A204.1 (cell line): ENCODE results near the gene ABCF2.

Experiments
- FAIRE-seq: peaks from 2 replicates; lab custom pipeline; 2012; peaks lifted over from hg19 to GRCh38; lab: Jason Lieb, UNC

Gene ABCF2

GRCh38 chr7:151225948-151226510 lies 976 bp downstream of the ABCF2 start:
- no peak for FAIRE-seq

- no peak for FAIRE-seq
Measured at GRCh38 chr7:151223728-151224127, 3.3 kb downstream of the ABCF2 start.

DNA sequence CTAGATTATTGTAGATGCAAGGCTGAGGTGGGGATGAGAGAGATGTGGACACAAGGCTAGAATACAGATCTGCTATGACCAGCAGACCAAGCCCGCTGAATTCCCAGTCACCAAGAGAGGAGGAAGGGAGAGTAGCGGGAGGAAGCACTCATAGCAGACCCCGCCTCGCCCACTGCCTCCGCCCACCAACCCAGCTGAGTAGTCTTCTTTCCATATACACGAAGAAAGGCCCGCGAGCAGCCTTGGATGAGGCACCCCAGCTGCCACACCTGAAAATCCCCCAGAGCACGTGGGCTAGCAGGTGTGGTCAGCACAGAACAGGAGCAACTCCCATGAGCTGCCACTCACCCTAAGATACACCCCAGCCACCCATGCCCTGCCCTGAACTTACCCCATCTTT lies 8.8 kb downstream of the ABCF2 start:
- no peak for FAIRE-seq

DNA sequence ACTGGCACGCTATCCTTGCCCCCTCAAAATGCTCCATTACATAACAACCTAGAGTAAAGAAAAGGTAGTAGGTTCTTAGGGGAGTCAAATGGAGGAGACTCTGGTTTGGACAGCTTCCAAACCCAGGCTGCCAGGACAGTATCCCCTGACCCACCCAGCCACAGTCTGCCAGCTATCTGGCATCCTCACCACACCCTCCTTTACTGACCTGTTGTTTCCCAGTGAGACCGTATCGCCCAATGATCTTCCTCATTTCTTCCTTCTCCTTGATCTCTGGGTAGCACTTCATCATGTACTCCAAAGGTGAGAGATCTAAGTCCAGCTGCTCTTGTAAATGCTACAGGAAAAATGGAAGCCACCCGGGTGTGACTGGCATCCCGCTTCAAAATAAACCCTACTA lies 11.6 kb downstream of the ABCF2 start:
- no peak for FAIRE-seq

- FAIRE-seq: no peak
Measured at GRCh38 chr7:151213826-151214225, 13.2 kb downstream of the ABCF2 start.

DNA sequence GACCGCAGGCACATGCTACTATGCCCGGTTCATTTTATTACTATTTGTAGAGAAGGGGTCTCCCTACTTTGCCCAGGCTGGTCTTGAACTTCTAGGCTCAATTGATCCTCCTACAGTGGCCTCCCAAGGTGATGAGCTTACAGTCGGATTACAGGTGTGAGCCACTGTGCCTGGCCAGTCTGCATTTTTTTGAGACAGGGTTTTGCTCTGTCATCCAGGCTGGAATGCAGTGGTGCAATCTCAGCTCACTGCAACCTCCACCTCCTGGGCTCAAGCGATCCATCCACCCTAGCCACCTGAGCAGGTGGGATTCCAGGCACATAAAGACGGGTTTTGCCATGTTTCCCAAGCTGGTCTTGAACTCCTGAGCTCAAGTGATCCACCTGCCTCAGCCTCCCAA lies 14.4 kb downstream of the ABCF2 start:
- FAIRE-seq: no peak

- FAIRE-seq: no peak
Measured at GRCh38 chr7:151211155-151211772, 15.7 kb downstream of the ABCF2 start.

DNA sequence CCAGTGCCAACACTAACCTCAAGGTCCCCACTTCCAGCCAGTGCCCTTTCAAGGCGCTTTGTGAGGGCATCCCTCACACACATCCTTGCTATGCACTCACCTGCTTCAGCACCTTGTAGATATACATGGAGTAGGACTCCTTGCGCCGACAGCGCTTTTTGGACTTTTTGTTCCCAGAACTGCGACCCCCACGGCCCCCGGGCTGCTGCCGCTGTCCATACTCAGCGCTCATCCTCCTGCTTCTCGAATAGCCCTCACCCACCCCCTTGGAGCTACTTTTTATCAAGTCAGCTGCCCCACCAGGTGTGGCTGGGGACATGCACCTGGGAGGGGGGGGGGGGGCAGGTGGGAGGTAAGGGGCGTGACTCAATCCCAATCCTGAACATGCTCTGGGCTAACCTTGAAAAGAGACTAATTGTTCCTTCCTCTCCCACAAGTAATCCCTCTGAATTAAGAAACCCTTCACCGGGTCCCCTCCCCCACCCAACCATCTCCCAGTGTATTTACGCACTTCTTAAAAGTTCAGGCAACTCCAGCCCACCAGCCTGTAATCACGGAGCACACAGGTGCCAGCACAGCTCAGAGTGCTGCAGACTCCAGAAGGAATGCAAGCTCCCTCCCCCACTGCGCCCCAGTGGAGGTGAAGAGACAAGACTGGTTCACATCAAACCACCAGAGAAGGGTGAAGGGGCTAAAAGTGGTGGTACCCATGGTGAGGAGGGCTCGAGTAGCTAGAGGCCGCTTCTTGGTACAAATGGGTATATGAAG lies 16.7 kb downstream of the ABCF2 start, which contains the start of gene H2BK1:
TSS of gene H2BK1 (minus strand) at position 402 of the 768 bp plus-strand sequence. CDS start at position 232, 170 bp downstream.
- no peak for FAIRE-seq

DNA sequence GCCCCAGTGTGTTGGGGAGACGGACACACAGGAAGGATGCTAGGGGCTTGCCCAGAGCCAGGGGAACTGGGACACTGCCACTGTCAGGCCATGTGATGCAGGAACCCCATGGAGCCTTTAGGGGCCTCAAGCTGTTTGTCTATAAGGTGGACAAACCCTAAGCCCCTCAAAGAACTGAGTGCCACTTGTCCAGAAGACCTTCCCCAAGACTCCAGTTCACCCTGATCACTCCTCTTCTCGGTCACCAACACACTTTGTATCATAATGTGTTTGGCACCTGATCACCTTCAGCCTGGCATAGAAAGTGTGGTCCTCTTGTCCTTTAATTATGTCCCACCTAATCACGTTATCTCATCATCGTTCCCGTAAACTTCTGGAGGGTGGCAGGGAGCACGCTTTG lies 17.4 kb downstream of the ABCF2 start:
- FAIRE-seq: no peak

GRCh38 chr7:151208253-151208862 lies 18.6 kb downstream of the ABCF2 start:
- no peak for FAIRE-seq

- FAIRE-seq: no peak
Measured at GRCh38 chr7:151207804-151208203, 19.2 kb downstream of the ABCF2 start.

- FAIRE-seq: no peak
Measured at GRCh38 chr7:151207315-151207714, 19.7 kb downstream of the ABCF2 start.

DNA sequence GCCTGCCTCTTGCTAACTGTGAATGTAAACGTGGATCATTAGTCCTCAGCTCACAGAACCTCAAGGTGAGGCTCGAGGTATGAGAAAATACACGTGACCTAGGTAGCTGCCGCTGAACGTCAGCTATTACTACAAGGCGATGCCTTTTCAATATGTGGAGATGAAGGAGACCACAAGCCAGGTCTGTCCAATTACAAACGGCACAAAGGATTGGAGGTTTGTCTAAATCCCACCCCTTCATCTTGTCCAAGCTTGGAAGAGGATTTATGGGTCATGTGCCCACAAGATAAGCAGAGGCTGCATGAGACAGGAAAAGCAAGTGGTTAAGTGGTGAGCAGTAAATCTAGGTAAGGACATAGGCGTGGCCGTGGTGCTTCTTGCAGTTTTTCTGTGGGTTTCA lies 20.1 kb downstream of the ABCF2 start:
- no peak for FAIRE-seq

- FAIRE-seq: no peak
Measured at GRCh38 chr7:151205730-151206129, 21.3 kb downstream of the ABCF2 start.

- FAIRE-seq: no peak
Measured at GRCh38 chr7:151204383-151205032, 22.5 kb downstream of the ABCF2 start.

DNA sequence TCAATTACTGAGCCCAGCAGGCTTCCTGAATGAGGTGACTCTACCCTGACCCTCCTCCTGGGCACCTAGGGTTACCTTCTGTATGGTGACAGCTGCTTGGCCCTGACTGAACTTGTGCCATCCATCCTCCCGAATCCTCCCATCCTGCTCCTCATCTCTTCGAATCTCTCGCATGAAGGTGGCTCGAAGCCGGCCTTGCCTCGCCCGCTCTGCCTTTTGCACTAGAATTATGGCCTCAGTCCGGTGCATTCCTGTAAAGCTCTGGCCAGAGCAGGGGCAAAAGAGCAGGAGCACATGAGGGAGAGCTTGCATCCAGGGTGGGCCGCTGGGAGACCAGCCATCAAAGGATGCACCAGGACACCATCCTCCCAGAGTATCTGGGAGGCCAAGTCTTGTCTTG lies 24.2 kb downstream of the ABCF2 start:
- no peak for FAIRE-seq

- no peak for FAIRE-seq
Measured at GRCh38 chr7:151201751-151202150, 25.3 kb downstream of the ABCF2 start.

- FAIRE-seq: no peak
Measured at GRCh38 chr7:151201344-151201743, 25.7 kb downstream of the ABCF2 start.

GRCh38 chr7:151198945-151199848 lies 27.8 kb downstream of the ABCF2 start:
- no peak for FAIRE-seq

DNA sequence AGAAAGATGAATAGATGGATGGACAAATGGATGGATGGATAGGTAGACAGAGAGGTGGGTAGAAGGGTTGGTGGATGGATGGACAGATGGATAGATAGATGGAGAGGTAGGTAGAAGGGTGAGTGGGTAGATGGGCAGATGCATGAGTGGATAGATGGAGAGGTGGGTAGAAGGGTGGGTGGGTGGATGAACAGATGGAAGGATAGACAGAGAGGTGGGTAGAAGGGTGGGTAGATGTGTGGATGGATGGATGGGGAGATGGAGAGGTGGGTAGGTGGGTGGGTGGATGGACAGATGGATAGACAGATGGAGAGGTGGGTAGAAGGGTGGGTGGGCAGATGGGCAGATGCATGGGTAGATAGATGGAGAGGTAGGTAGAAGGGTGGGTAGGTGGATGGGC lies 29.1 kb downstream of the ABCF2 start:
- no peak for FAIRE-seq

DNA sequence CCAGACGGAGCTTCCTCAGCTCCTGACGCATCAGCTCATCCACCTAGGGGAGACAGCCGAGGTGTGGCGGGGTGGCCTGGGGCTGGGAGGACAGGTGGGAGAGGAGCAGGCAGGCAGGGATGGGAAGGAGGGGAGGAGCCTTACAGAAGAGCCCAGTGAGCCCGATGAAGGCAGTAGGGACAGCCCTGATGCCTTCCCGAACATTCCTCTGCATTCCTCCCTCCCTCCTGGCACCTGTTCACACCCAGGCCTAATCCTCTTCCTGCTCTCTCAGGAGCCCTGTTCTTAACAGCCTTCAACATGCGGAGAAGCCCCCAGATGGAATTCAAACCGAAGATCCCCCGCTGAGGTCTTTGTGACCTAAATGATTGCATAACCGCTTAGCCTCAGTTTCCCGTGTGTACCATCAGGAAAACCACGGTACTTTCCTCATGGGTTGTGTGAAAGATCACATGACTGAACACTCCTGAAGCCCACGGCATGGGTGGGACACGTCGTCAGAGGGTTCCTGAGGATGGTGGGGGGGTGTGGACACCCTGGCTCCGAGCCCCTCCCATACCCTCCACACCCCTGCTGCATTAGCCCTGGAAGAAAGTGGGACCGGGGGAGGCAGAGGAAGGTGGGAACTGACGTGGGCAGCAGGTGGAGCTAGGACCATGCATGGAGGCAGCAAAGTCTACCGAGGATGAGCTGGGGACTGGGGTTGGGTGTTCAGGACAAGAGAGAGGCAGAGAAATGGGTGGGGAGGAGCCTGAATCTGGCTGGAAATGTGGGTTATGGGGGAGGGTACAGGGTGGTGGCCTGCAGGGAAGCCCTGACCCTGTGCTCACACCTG lies 31.2 kb downstream of the ABCF2 start:
- no peak for FAIRE-seq
